HepG2 (cell line): ENCODE results near the gene ANKRD40. TPM values are rescaled to one million over a fixed set of nuclear protein-coding genes. Genes with fewer than 3 reads are reported as not detected.

Experiments used
- AGO2 ChIP-seq: fragments of 200-400 bp; formaldehyde crosslinking; optimal IDR thresholded peaks from 2 replicates; pipeline ENCODE3; 2017; ENCODE audit warnings: mild to moderate bottlenecking, low read depth, low read length, moderate library complexity
- ELF4 ChIP-seq: sonication (generic); formaldehyde crosslinking; IDR thresholded peaks from 2 replicates; pipeline ENCODE4 v1.5.0; 2020; ENCODE audit warnings: missing genetic modification reagents, mild to moderate bottlenecking, moderate library complexity, borderline replicate concordance
- GABPA ChIP-seq, 2 experiments: IDR thresholded peaks; 2 replicates each; pipeline ENCODE4 v1.6.1; 2011 to 2016; ENCODE audit warnings: low read depth in 2 of 2, low read length in 1 of 2, missing biosample characterization in 1 of 2, missing genetic modification characterization in 1 of 2
- IKZF4 ChIP-seq: sonication (generic); formaldehyde crosslinking; IDR thresholded peaks from 2 replicates; pipeline ENCODE4 v1.5.1; 2020; ENCODE audit warnings: borderline replicate concordance, mild to moderate bottlenecking, low read depth, missing genetic modification reagents; ENCODE audit errors: not compliant biosample characterization
- MED8 ChIP-seq: sonication (generic); formaldehyde crosslinking; IDR thresholded peaks from 2 replicates; pipeline ENCODE4 v1.8.1; 2023; ENCODE audit warnings: mild to moderate bottlenecking, missing genetic modification reagents; ENCODE audit not compliant: insufficient replicate concordance
- NFIB ChIP-seq: sonication (generic); formaldehyde crosslinking; IDR thresholded peaks from 2 replicates; pipeline ENCODE4 v1.9.0; 2021; ENCODE audit warnings: missing genetic modification reagents, mild to moderate bottlenecking, borderline replicate concordance
- PHF21A ChIP-seq: sonication (generic); formaldehyde crosslinking; IDR thresholded peaks from 2 replicates; pipeline ENCODE4 v1.5.0; 2020; ENCODE audit warnings: mild to moderate bottlenecking, missing genetic modification reagents
- PREB ChIP-seq: sonication (generic); formaldehyde crosslinking; IDR thresholded peaks from 2 replicates; pipeline ENCODE4 v1.4.0; 2020; ENCODE audit warnings: missing genetic modification reagents
- TBX3 ChIP-seq: fragments of 450-650 bp; IDR thresholded peaks from 2 replicates; pipeline ENCODE4 v1.6.1; 2017; ENCODE audit warnings: antibody characterized with exemption, mild to moderate bottlenecking, inconsistent platforms, borderline replicate concordance
- TP53 ChIP-seq: sonication (generic); formaldehyde crosslinking; conservative IDR thresholded peaks from 2 replicates; pipeline ENCODE4 v1.4.0; 2020; ENCODE audit warnings: missing genetic modification reagents
- ZBTB3 ChIP-seq: sonication (generic); formaldehyde crosslinking; IDR thresholded peaks from 2 replicates; pipeline ENCODE4 v1.4.0; 2020; ENCODE audit warnings: low read depth, mild to moderate bottlenecking, moderate library complexity, missing genetic modification reagents, borderline replicate concordance
- ZC3H13 ChIP-seq: sonication (generic); formaldehyde crosslinking; IDR thresholded peaks from 2 replicates; pipeline ENCODE4 v1.8.1; 2023; ENCODE audit warnings: mild to moderate bottlenecking, missing genetic modification reagents, moderate library complexity
- ZNF30 ChIP-seq: sonication (generic); formaldehyde crosslinking; IDR thresholded peaks from 2 replicates; pipeline ENCODE4 v1.5.0; 2020; ENCODE audit warnings: mild to moderate bottlenecking, missing genetic modification reagents
- ZNF329 ChIP-seq: sonication (generic); formaldehyde crosslinking; IDR thresholded peaks from 2 replicates; pipeline ENCODE4 v1.9.0; 2021; ENCODE audit warnings: low read depth, mild to moderate bottlenecking, missing genetic modification reagents
- ZNF343 ChIP-seq: sonication (generic); formaldehyde crosslinking; IDR thresholded peaks from 2 replicates; pipeline ENCODE4 v1.4.0; 2020; ENCODE audit warnings: mild to moderate bottlenecking, missing genetic modification reagents
- ZNF737 ChIP-seq: sonication (generic); formaldehyde crosslinking; IDR thresholded peaks from 2 replicates; pipeline ENCODE4 v1.5.0; 2020; ENCODE audit warnings: missing genetic modification reagents, mild to moderate bottlenecking, borderline replicate concordance
- polyA plus RNA-seq, 8 experiments: library from polyadenylated mRNA; depleted of rRNA in 3 of 8; stranded (reverse) in 7 of 8; unstranded in 1 of 8; fragments of >200 nt; fragmentation: Illumina TruSeq in 4 of 8; extraction: Trizol in 4 of 8; gene quantifications; 2 replicates each; pipeline versions ENCODE4 v1.2.1 to v1.2.3, GENCODE V29; 2011 to 2016; ENCODE audit warnings: low read depth in 4 of 8, missing spikeins in 1 of 8, mixed read lengths in 1 of 8; ENCODE audit not compliant: insufficient read depth in 1 of 8
- total RNA-seq, 5 experiments: library from RNA; depleted of rRNA; stranded (reverse); fragments of >200 nt; fragmentation: Illumina TruSeq; extraction: Trizol; gene quantifications; 2 replicates each; pipeline ENCODE4 v1.2.3, GENCODE V29; 2016; ENCODE audit warnings: low read depth in 1 of 5
- TF ChIP-seq, protein P1 (sequence below): IDR thresholded peaks from 2 replicates; pipeline ENCODE4 v1.6.1; 2016; ENCODE audit warnings: low read depth, borderline replicate concordance
- TF ChIP-seq, protein P2 (sequence below): sonication (generic); formaldehyde crosslinking; IDR thresholded peaks from 2 replicates; pipeline ENCODE4 v1.5.0; 2020; ENCODE audit warnings: missing genetic modification reagents, mild to moderate bottlenecking, borderline replicate concordance
- TF ChIP-seq, protein P3 (sequence below): sonication (generic); formaldehyde crosslinking; IDR thresholded peaks from 2 replicates; pipeline ENCODE4 v1.8.0; 2022; ENCODE audit warnings: missing genetic modification reagents, low read depth, mild to moderate bottlenecking, borderline replicate concordance
- TF ChIP-seq, protein P4 (sequence below): sonication (generic); formaldehyde crosslinking; IDR thresholded peaks from 2 replicates; pipeline ENCODE4 v1.4.0; 2020; ENCODE audit warnings: missing genetic modification reagents

Gene ANKRD40
- total and polyA plus RNA-seq, 2 of the 13 experiments (the other 11 are each of a cell fraction or from before 2014, with no cell fraction given) = 35.0 to 46.4 TPM

- TF ChIP-seq, protein P1, sequence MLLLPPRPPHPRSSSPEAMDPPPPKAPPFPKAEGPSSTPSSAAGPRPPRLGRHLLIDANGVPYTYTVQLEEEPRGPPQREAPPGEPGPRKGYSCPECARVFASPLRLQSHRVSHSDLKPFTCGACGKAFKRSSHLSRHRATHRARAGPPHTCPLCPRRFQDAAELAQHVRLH (CRISPR knock-in tag) = 0 out of 2 replicates have a peak, but pooled peaks have one; percentile 42
- no peak for TF ChIP-seq TP53 (CRISPR knock-in tag)
- TF ChIP-seq ZNF329 (CRISPR knock-in tag) = no peak
- TF ChIP-seq PHF21A = no peak
- no peak for TF ChIP-seq ZBTB3 (CRISPR knock-in tag)
- TF ChIP-seq PREB (CRISPR knock-in tag) = no peak
- no peak for TF ChIP-seq ELF4 (CRISPR knock-in tag)
- no peak for TF ChIP-seq ZNF30 (CRISPR knock-in tag)
- no peak for TF ChIP-seq ZNF737
- TF ChIP-seq, protein P2, sequence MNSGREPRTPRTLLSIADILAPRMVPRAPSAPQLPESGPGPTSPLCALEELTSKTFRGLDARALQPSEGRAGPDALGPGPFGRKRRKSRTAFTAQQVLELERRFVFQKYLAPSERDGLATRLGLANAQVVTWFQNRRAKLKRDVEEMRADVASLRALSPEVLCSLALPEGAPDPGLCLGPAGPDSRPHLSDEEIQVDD = no peak
- no peak for TF ChIP-seq IKZF4 (CRISPR knock-in tag)
- TF ChIP-seq, protein P3, sequence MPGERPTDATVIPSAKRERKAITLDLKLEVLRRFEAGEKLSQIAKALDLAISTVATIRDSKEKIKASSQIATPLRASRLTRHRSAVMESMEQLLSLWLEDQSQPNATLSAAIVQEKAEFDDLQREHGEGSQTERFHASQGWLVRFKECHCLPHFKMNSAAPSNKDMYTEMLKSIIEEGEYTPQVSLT (CRISPR knock-in tag) = no peak
- TF ChIP-seq ZNF343 = no peak
- TF ChIP-seq GABPA (IDR thresholded peaks at IDR 0.05; ENCODE audit: low read depth, low read length) = no peak
- TF ChIP-seq GABPA (CRISPR knock-in tag; IDR thresholded peaks at IDR 0.05; ENCODE audit: low read depth) = 0 out of 2 replicates have a peak, but pooled peaks have one; percentile 24
- TF ChIP-seq, protein P4, sequence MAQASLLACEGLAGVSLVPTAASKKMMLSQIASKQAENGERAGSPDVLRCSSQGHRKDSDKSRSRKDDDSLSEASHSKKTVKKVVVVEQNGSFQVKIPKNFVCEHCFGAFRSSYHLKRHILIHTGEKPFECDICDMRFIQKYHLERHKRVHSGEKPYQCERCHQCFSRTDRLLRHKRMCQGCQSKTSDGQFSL (CRISPR knock-in tag) = 0 out of 2 replicates have a peak, but pooled peaks have one; percentile 36
- no peak for TF ChIP-seq MED8 (CRISPR knock-in tag)
- TF ChIP-seq TBX3 = no peak
- no peak for TF ChIP-seq NFIB (CRISPR knock-in tag)
- no peak for TF ChIP-seq AGO2
- no peak for TF ChIP-seq ZC3H13
These were observed 26.2 kb downstream of the ANKRD40 start (continued) for GRCh38 chr17:50681263-50682200.
